Measurements from ENCODE around the gene CDKAL1.

Gene CDKAL1

GRCh38 chr6:21123507-21124436, 589.5 kb downstream of the CDKAL1 start:
- no peak for DNase-seq

DNA sequence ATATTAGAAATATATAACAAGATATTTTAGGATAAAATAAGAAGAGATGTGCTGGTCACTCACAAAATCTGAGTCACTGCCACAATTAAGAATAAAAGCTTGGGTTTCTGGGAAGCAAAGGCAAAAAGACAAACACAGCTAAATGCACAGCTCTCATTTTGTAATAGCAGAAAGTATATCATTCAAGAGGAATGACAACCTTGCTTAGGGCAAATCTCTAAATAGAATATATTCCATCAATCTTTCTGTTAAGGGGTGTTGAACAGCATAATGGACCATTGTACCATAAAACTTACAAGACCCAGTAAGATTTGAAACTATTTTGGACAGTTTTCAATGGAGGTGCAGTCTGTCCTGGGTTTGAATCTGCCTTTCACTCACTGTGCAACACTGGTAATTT, 594.3 kb downstream of the CDKAL1 start:
- DNase-seq, result no peak

GRCh38 chr6:21131406-21131805, 597.1 kb downstream of the CDKAL1 start:
- DNase-seq, result peak in 1 of 2 experiments; percentile 12

DNA sequence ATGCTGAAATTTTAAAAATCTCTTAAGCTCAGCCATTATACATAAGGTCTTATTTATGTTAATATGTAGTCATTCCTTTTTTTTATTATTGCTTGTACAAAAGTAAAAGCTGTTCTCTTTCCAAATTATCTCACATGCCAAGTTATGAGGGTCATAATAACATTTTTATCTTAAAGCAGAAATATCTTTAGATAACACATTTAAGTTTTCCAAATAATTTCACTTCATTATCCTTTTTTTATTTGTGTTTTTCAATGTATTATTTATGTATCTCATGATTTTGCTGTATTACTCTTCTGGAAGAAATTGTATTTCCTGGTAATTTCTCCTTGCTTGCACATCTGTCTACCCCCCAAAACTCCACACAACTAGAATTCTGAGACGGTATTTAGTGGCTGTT, 598.2 kb downstream of the CDKAL1 start:
- DNase-seq, result no peak

DNA sequence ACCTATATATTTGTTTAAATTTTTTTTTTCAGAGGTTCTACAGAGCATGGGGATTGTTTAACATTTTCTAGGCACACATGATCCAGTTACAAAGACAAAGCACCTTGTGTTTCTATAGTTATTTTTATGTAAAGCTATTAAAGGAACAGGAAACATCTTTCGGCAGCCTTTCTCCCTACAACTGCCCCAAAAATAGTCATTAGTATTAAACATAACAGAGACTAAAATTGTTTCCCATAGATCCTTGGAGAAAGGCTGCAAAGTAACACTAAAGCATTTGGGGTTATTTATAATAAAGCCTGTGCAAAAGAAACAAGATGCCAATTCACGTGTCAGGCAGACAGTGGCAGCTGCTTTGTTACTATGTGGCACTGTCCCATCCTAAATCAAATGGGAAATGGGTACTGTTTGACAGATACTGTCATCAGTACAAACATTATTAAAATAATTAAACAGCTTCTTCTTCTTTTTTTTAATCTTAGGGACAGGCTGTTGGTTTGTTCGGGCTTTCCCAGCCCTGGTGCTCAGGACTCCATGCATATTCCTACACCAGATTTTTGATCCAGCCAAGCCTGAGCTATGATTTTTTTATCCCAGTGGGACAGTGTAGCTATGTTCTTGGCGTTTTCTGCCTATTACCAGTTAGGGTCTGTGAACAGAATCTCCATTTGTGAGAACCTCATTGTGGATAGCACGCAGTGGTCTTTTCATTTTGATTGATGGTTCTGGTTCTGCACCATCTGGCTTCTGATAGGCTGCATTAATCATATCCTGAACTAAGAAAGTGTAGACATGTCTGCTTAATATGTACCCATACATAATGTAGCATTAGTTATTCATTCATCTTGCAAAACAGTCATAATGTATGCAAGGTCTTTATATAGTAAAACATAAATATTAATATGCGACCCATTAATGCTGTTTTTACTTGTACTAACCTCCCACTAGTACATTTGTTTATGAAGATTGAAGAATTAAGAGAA, 598.9 kb downstream of the CDKAL1 start:
- DNase-seq, result peak; percentile 7 to 38

- DNase-seq, result peak; percentile 33 to 49
These were observed 599.6 kb downstream of the CDKAL1 start for GRCh38 chr6:21133901-21134300.

DNA sequence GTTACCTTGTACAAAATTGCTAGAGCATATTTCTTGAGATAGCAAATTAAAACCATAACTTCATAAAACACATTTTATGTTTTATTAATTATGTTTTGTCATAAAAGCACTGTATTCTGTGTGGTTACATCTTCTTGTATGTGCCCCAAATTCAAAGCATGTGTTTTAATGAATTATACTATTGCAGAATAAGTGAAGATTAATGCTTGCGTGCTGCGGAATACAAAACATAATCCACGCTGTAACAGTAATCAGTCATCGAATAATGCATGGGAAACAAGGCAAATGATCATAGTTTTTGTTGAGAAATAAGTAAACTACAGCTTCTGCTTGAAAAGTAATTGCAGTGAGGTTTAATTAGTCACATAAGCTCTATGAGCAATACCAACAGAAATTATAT, 600.1 kb downstream of the CDKAL1 start:
- DNase-seq, result no peak

DNA sequence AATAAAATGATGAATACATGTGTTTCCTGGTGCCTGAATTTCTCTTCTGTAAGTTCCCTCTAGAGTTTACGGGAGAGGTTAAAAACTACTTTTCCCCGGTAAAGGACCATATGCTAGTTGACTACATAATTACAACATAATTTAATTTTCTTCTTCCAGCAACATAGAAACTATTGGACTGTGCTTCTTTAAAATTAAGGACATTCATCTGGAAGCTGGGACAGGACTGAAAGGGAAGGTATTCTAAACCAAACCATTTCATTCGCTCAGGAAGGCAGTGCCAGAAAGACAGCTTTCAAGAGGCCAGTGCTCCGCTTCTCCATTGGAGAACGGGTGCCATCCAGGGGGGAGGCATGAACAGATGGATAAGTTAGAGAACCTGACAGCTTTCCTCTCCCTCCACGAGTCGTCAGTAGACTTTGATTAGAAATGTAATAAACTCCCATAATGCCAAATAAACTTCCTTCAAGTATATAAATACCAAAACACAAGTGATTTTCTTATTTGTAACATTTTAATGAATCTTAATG, 601.3 kb downstream of the CDKAL1 start:
- peak; percentile 43 to 83 for DNase-seq

DNA sequence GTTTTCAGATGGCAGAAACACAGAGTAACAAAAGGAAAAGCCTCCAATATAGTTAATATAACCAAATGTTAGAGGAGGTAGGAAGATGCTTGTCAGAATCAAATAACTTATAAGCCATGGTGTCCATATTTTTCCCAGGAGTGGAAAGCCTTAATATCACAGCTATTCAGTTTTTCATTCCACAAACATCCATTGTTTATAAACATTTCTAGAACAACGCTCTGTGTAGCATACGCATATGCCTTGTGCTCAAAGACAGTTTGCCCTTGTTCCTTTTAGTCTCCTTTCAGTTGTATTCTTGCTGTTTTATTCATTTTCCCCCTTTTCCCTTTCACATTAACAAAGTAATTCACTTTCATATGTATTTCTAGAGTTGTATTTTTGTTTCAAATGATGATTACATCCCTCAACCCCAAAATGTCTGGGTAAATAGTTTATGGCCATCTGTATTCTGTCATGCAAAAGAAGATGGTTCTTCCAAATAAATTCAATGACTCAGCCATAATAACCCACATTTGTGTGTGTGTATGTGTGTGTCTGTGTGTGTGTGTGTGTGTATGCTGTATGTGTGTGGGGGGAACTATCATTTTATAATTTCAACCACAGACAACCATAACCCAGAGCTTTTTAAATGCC, 603.6 kb downstream of the CDKAL1 start:
- no peak for DNase-seq

- DNase-seq, result peak; percentile 17 to 32
These were observed 604.2 kb downstream of the CDKAL1 start for GRCh38 chr6:21138336-21139069.

DNA sequence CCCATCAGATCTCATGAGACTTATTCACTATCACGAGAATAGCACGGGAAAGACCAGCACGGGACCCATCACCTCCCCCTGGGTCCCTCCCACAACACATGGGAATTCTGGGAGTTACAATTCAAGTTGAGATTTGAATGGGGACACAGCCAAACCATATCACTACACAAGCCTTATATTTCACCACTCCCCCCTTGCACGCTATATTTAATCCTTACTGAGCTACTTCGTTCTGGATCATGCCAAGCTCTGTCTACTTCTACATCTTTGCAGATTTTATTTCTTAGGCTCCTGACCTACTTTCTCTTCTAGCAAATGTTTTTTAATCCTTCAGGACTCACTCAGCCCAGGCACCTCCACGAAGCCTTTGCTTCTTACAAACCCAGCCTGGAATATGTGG, 606.7 kb downstream of the CDKAL1 start:
- DNase-seq, result no peak

GRCh38 chr6:21141616-21142303, 607.5 kb downstream of the CDKAL1 start:
- no peak for DNase-seq

DNA sequence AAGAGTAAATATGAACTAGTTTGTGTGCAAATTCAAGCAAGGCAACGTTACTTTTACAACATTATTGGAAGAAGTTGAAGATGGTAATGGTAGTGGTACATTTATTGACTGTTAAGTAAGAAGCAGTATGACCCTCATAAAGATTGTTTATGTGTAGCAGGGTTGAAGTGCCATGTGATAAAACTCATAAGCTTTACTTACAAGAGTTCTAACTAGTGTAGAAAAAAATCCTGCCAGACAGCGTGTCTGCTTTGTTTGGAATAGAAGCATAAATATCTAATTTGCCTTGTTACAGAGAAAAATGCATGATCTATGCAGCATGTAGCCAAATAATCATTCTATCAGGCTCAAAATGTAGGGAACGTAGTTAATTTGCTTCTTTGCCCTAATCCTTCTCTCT, 608.5 kb downstream of the CDKAL1 start:
- DNase-seq, result no peak

DNA sequence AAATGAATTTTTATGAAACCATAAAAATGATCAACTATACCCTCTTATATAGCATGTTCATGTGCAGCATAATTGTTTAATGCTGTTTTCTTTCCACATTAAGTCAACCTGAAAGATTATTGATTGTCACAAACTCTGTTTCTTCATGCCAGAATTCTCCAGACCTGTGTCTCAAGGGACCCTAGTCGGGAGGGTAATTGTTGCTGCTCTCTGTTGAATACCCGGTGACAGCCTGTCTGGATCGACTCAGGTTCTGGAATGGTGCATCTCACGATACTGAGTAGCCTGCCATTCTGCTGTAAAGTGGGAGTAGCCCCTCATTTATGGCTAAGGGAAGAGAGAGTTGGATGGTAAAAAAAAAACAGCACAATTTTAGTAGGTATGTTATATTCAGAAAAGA, 609.4 kb downstream of the CDKAL1 start:
- DNase-seq, result no peak

- no peak for DNase-seq
These were observed 610.7 kb downstream of the CDKAL1 start for GRCh38 chr6:21144928-21145327.

DNA sequence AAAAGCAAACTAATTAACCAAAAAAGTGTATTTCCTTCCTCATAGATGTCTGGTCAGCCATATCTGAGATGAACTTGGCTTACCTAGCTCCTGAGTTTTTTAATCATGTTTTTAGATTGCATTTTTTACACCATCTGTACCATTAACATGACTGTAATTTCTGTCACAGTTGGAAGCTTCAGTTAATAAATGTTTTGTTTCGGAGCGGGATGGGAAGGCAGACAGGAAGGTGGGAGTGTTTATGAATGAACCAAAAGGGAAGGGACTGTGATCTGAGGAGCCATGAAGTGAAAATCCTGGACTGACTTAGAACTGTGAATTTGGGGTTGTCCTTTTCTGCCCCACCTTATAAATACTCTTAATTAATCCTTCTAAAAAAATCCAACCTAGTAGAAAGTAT, 613.7 kb downstream of the CDKAL1 start:
- DNase-seq, result no peak

DNA sequence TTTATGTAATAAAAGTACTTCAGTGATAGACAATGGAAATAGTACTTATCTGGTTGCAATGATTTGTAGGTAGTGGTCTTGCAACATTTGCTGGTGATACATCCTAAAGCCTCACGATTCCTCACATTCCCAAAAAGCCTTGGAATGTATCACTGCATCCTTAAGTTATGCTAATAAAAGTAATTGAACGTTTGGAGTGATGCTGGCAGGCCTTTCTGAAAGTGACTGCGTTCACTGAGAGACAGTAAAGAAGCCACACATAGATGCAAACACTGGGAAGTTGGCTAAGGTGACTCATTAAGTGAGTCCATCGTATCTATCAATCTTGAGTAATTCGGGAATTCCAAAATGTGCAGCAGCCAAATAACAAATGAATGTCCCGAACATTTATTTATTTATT, 615.2 kb downstream of the CDKAL1 start:
- no peak for DNase-seq

- DNase-seq, result no peak
These were observed 616.4 kb downstream of the CDKAL1 start for GRCh38 chr6:21150667-21151066.

DNA sequence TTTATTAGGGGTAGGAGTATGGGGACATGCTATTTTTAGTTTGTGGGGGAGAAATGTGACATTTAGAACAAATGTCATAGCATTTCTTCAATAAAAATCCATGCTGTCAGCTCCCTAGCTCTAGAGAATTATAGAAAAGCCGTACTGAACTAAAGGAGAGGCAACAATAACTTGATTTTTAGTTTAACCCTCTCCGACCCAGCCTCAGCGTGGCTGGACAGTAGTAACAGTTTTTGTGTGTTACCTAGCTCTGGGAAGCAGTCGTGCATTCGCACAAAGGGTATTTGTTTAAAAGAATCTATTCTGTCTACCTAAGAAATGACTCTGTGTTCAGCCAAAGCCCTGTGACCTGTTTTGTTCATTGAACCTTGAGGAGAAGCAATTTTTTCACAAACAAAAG, 616.9 kb downstream of the CDKAL1 start:
- DNase-seq, result no peak

GRCh38 chr6:21151530-21151929, 617.3 kb downstream of the CDKAL1 start:
- no peak for DNase-seq

- DNase-seq, result no peak
These were observed 623.1 kb downstream of the CDKAL1 start for GRCh38 chr6:21157186-21157929.
